Spleen (tissue), 11 donors: ENCODE data around the gene LRRC18. TPM values are rescaled to one million over a fixed set of nuclear protein-coding genes. Genes with fewer than 3 reads are reported as not detected.

Experiments
- DNase-seq: peaks from one replicate; pipeline ENCODE4 v3.0.0-alpha.2; 2020
- H3K27ac ChIP-seq, 8 donors: fragments of 200-600 bp; sonication (generic) in 7 of 8; 1 replicate in 4 of 8; 2 replicates in 4 of 8; pipeline versions ENCODE4 v1.5.0 to v1.8.0; 2016 to 2021; ENCODE audit warnings: inconsistent platforms in 4 of 8, mild to moderate bottlenecking in 4 of 8, moderate library complexity in 1 of 8
- H3K27me3 ChIP-seq, 7 donors: fragments of 200-600 bp; sonication (generic) in 6 of 7; replicated peaks in 1 of 7; 1 replicate in 4 of 7; 2 replicates in 3 of 7; pipeline versions ENCODE4 v1.5.0 to v1.8.0; 2016 to 2021; ENCODE audit warnings: inconsistent platforms in 3 of 7, mild to moderate bottlenecking in 1 of 7
- H3K36me3 ChIP-seq, 6 donors: fragments of 200-600 bp; sonication (generic) in 5 of 6; 1 replicate in 4 of 6; 2 replicates in 2 of 6; pipeline versions ENCODE4 v1.5.0 to v1.8.0; 2016 to 2021; ENCODE audit warnings: inconsistent platforms in 2 of 6
- H3K4me1 ChIP-seq, 6 donors: fragments of 200-600 bp; sonication (generic) in 5 of 6; 1 replicate in 3 of 6; 2 replicates in 3 of 6; pipeline versions ENCODE4 v1.5.0 to v1.8.0; 2016 to 2021; ENCODE audit warnings: inconsistent platforms in 3 of 6
- H3K4me3 ChIP-seq, 8 donors: fragments of 200-600 bp; sonication (generic) in 7 of 8; 1 replicate in 4 of 8; 2 replicates in 4 of 8; pipeline versions ENCODE4 v1.5.0 to v1.8.0; 2016 to 2021; ENCODE audit warnings: inconsistent platforms in 4 of 8, mild to moderate bottlenecking in 4 of 8, moderate library complexity in 2 of 8
- H3K9me3 ChIP-seq, 8 donors: fragments of 200-600 bp; sonication (generic) in 7 of 8; 1 replicate in 4 of 8; 2 replicates in 4 of 8; pipeline versions ENCODE4 v1.5.0 to v1.8.0; 2016 to 2021; ENCODE audit warnings: inconsistent platforms in 4 of 8
- CTCF ChIP-seq, 11 experiments: fragments of 200-600 bp in 7 of 11; fragments of 450-650 bp in 4 of 11; sonication (generic) in 4 of 11; IDR thresholded peaks in 8 of 11; conservative IDR thresholded peaks in 3 of 11; 1 replicate in 7 of 11; 2 replicates in 4 of 11; pipeline versions ENCODE4 v1.4.0 to v1.8.0; 2016 to 2021; ENCODE audit warnings: antibody characterized with exemption in 11 of 11, inconsistent platforms in 4 of 11, mild to moderate bottlenecking in 1 of 11
- POLR2A ChIP-seq, 3 donors: fragments of 450-650 bp; IDR thresholded peaks; one replicate each; pipeline ENCODE4 v1.5.1; 2017; ENCODE audit warnings: antibody characterized with exemption in 3 of 3, mild to moderate bottlenecking in 1 of 3
- POLR2AphosphoS5 ChIP-seq, 3 donors: sonication (generic); formaldehyde crosslinking; IDR thresholded peaks; one replicate each; pipeline ENCODE4 v1.5.1; 2017; ENCODE audit warnings: antibody characterized with exemption in 3 of 3
- WGBS, 5 donors: extraction: QIAGEN DNeasy Blood & Tissue Kit in 3 of 5; methylation state at CpG; one replicate each; pipeline versions ENCODE4 v1.1.5 to v1.1.7; 2013 to 2018; 5-methylcytosine and 5-hydroxymethylcytosine counted together
- intact Hi-C: fragments of 100-400 bp; cut with DNase I; formaldehyde crosslinking; loops from one replicate; pipeline ENCODE4 v1.15.0; 2023; ENCODE audit warnings: low total_unique reads
- polyA plus RNA-seq, 3 donors: library from polyadenylated mRNA; stranded (reverse); fragments of 200-250 nt; gene quantifications; one replicate each; pipeline ENCODE4 v1.2.1, GENCODE V29; 2013
- total RNA-seq, 7 donors: library from RNA; depleted of rRNA in 3 of 7; stranded (reverse); fragments of >200 nt in 3 of 7; fragmentation: NEBNext Ultra II Directional in 4 of 7; extraction: Animal tissue kit (Norgen Biotek cat#: 25700) in 4 of 7; gene quantifications; one replicate each; pipeline versions ENCODE4 v1.1.0 to v1.2.1, GENCODE V29; 2016 to 2021
- donor health status: healthy with polysubstance abuse.
- donor health status: DM: no; HTN: no; CAD: no; lungs with moderate emphysema.
- donor health status: DM: no; HTN: no; CAD: no.
- donor health status: Bipolar disorder and iron deficiency.
- donor health status: healthy.
- donor health status: DM: no; HTN: no; CAD: no.
- donor health status: DM: yes; HTN: yes; CAD: no.

Gene LRRC18
- total and polyA plus RNA-seq, 10 donors, result 0.06 TPM; not detected in 9

DNA sequence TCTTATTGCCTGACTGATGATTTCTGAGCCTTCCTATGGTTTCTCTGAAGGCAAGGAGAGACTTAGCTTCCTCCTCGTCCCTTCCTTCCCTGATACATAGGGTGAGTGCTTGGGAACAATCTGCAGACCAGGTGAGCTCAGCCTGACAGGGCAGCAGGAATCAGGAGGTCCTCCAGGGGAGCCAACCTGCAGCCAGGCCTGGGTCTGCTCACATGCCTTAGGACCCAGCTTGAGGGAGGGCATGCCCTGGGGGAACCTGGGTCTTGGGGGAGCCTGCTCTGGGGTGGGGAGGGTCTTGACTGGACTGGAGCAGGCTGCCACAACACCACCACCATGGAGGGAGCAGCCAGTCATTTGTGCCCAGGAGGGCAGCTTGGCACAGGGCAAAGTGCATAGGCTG is 57.7 kb downstream of the LRRC18 start:
- Histone ChIP-seq H3K36me3 (peaks cover 0 to 92% (median 15%) of the 10 kb centered on the region in 6 donors), H3K4me3 (no peak overlapping the region), H3K4me1 (no peaks in the 10 kb centered on the region), H3K27me3 (no peaks in the 10 kb centered on the region), H3K9me3 (no peaks in the 10 kb centered on the region), H3K27ac (no peak overlapping the region)
- intact Hi-C loops, result no loop called here
- 77 to 100% (median 84%) methylated on average over 1 of the region's 1 CpG for WGBS, 5 donors
- TF ChIP-seq CTCF (IDR thresholded peaks at IDR 0.05 in 8 of 11, conservative IDR thresholded peaks at IDR 0.05 in 3 of 11) (no peak), POLR2A (IDR thresholded peaks at IDR 0.05) (no peak), POLR2AphosphoS5 (IDR thresholded peaks at IDR 0.05) (no peak)
- no peak for DNase-seq

GRCh38 chr10:48880016-48880705 is 59.5 kb downstream of the LRRC18 start:
- DNase-seq, result no peak
- intact Hi-C loops, result no loop called here

GRCh38 chr10:48879451-48879850 is 60.2 kb downstream of the LRRC18 start:
- no peaks in the 10 kb centered on the region for H3K27me3 ChIP-seq
- no peaks in the 10 kb centered on the region for H3K9me3 ChIP-seq
- intact Hi-C loops, result no loop called here
- 79 to 89% (median 86%) methylated on average over 5 of the region's 5 CpGs for WGBS, 5 donors
- H3K4me3 ChIP-seq, result no peak overlapping the region
- H3K27ac ChIP-seq, result no peak overlapping the region
- H3K36me3 ChIP-seq, result peaks cover 0 to 99% (median 20%) of the 10 kb centered on the region in 6 donors
- H3K4me1 ChIP-seq, result no peaks in the 10 kb centered on the region
- no peak for TF ChIP-seq POLR2A (IDR thresholded peaks at IDR 0.05)
- no peak for TF ChIP-seq CTCF (IDR thresholded peaks at IDR 0.05 in 8 of 11, conservative IDR thresholded peaks at IDR 0.05 in 3 of 11)
- no peak for TF ChIP-seq POLR2AphosphoS5 (IDR thresholded peaks at IDR 0.05)
- no peak for DNase-seq

More at GRCh38 chr10:48880016-48880705, 59.5 kb downstream of the LRRC18 start:
- H3K27me3 ChIP-seq, result no peaks in the 10 kb centered on the region
- no peaks in the 10 kb centered on the region for H3K4me1 ChIP-seq
- no peak overlapping the region for H3K27ac ChIP-seq
- H3K4me3 ChIP-seq, result no peak overlapping the region
- TF ChIP-seq POLR2A (IDR thresholded peaks at IDR 0.05) (no peak), POLR2AphosphoS5 (IDR thresholded peaks at IDR 0.05) (no peak), CTCF (IDR thresholded peaks at IDR 0.05 in 8 of 11, conservative IDR thresholded peaks at IDR 0.05 in 3 of 11) (no peak)
- no peaks in the 10 kb centered on the region for H3K9me3 ChIP-seq
- peaks cover 0 to 98% (median 20%) of the 10 kb centered on the region in 6 donors for H3K36me3 ChIP-seq
- WGBS, 5 donors, result 72 to 81% (median 73%) methylated on average over 8 to 11 of the region's 11 CpGs

DNA sequence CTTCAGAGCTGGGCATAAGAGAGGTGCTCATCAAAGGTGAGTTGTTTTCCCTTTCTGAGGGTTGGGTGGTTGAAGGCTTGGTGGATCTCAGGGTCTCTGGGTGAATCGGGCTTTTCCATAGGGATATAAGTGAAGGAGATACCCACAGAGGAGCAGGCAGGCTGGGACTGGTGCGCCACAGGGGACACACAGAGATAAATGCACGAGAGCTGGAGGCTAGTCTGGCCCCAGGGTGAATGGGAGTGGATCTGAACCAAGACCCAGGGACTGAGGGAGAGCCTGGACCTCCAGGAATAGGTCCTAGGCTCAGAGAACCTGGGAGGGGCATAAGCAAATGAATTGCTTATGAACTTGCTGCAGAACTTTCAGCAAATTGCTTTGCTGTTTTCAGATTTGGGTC is 61.5 kb downstream of the LRRC18 start:
- no peak overlapping the region for H3K27ac ChIP-seq
- H3K4me1 ChIP-seq, result no peaks in the 10 kb centered on the region
- H3K27me3 ChIP-seq, result no peaks in the 10 kb centered on the region
- intact Hi-C loops, result no loop called here
- 78 to 91% (median 89%) methylated on average over 3 of the region's 3 CpGs for WGBS, 5 donors
- TF ChIP-seq POLR2A (IDR thresholded peaks at IDR 0.05) (no peak), POLR2AphosphoS5 (IDR thresholded peaks at IDR 0.05) (no peak), CTCF (IDR thresholded peaks at IDR 0.05 in 8 of 11, conservative IDR thresholded peaks at IDR 0.05 in 3 of 11) (no peak)
- H3K4me3 ChIP-seq, result no peak overlapping the region
- peaks cover 0 to 100% (median 24%) of the 10 kb centered on the region in 6 donors for H3K36me3 ChIP-seq
- H3K9me3 ChIP-seq, result no peaks in the 10 kb centered on the region
- no peak for DNase-seq
